HepG2 (cell line): ENCODE data around the gene DDRGK1. TPM values are rescaled to one million over a fixed set of nuclear protein-coding genes. Genes with fewer than 3 reads are reported as not detected.

Source experiments
- ATRX ChIP-seq: sonication (generic); formaldehyde crosslinking; IDR thresholded peaks from 2 replicates; pipeline ENCODE4 v1.4.0; 2020; ENCODE audit warnings: missing genetic modification reagents, borderline replicate concordance
- CBX1 ChIP-seq: IDR thresholded peaks from one replicate; pipeline ENCODE4 v1.6.1; 2016; ENCODE audit warnings: antibody characterized with exemption, low read depth
- CBX2 ChIP-seq, 2 experiments: fragments of 200-600 bp in 1 of 2; sonication (generic); formaldehyde crosslinking in 1 of 2; IDR thresholded peaks; 2 replicates each; pipeline versions ENCODE4 v1.7.0 to v1.8.1; 2018 to 2022; ENCODE audit warnings: low read depth in 2 of 2, low read length in 1 of 2, mild to moderate bottlenecking in 1 of 2, missing genetic modification reagents in 1 of 2
- CEBPB ChIP-seq: IDR thresholded peaks from 2 replicates; pipeline ENCODE4 v1.6.1; 2011; ENCODE audit warnings: low read depth, low read length, improper control_type of control experiment, borderline replicate concordance
- DMAP1 ChIP-seq: IDR thresholded peaks from 2 replicates; pipeline ENCODE4 v1.6.1; 2016
- ERF ChIP-seq: IDR thresholded peaks from 2 replicates; pipeline ENCODE4 v1.6.1; 2018; ENCODE audit warnings: missing biosample characterization, missing genetic modification reagents
- GATAD1 ChIP-seq: IDR thresholded peaks from 2 replicates; pipeline ENCODE4 v1.6.1; 2016; ENCODE audit warnings: missing genetic modification reagents, missing compliant biosample characterization
- HDAC2 ChIP-seq: sonication (generic); formaldehyde crosslinking; IDR thresholded peaks from 2 replicates; pipeline ENCODE4 v1.4.0; 2020; ENCODE audit warnings: missing genetic modification reagents
- HNF4A ChIP-seq: sonication (generic); formaldehyde crosslinking; IDR thresholded peaks from 2 replicates; pipeline ENCODE4 v1.4.0; 2020; ENCODE audit warnings: missing genetic modification reagents
- ISL2 ChIP-seq: sonication (generic); formaldehyde crosslinking; IDR thresholded peaks from 2 replicates; pipeline ENCODE4 v1.5.0; 2020; ENCODE audit warnings: missing genetic modification reagents
- MAZ ChIP-seq, 2 experiments: sonication (generic) in 1 of 2; formaldehyde crosslinking in 1 of 2; IDR thresholded peaks; 2 replicates each; pipeline versions ENCODE4 v1.5.0 to v1.6.1; 2012 to 2020; ENCODE audit warnings: low read depth in 2 of 2, mild to moderate bottlenecking in 2 of 2, borderline replicate concordance in 1 of 2, improper control_type of control experiment in 1 of 2, low read length in 1 of 2, missing genetic modification reagents in 1 of 2, moderate library complexity in 1 of 2
- NAIF1 ChIP-seq: sonication (generic); formaldehyde crosslinking; IDR thresholded peaks from 2 replicates; pipeline ENCODE4 v1.5.0; 2020; ENCODE audit warnings: mild to moderate bottlenecking, missing genetic modification reagents, borderline replicate concordance
- NCOA2 ChIP-seq: sonication (generic); formaldehyde crosslinking; IDR thresholded peaks from 2 replicates; pipeline ENCODE4 v1.8.0; 2022; ENCODE audit warnings: inconsistent platforms
- NFYC ChIP-seq: IDR thresholded peaks from 2 replicates; pipeline ENCODE4 v1.6.1; 2016; ENCODE audit warnings: missing genetic modification reagents, missing compliant biosample characterization
- PHB2 ChIP-seq: fragments of 450-650 bp; IDR thresholded peaks from 2 replicates; pipeline ENCODE4 v1.6.1; 2018; ENCODE audit not compliant: partially characterized antibody
- TERF1 ChIP-seq: sonication (generic); formaldehyde crosslinking; IDR thresholded peaks from 2 replicates; pipeline ENCODE4 v1.8.0; 2022; ENCODE audit warnings: mild to moderate bottlenecking, missing genetic modification reagents, moderate library complexity
- ZFX ChIP-seq: sonication (generic); formaldehyde crosslinking; IDR thresholded peaks from 2 replicates; pipeline ENCODE4 v1.4.0; 2020; ENCODE audit warnings: mild to moderate bottlenecking, low read depth, missing genetic modification reagents, moderate library complexity
- ZNF143 ChIP-seq: sonication (generic); formaldehyde crosslinking; IDR thresholded peaks from 2 replicates; pipeline ENCODE4 v1.4.0; 2020; ENCODE audit warnings: missing genetic modification reagents
- ZNF747 ChIP-seq: sonication (generic); formaldehyde crosslinking; IDR thresholded peaks from 2 replicates; pipeline ENCODE4 v1.8.1; 2023; ENCODE audit warnings: missing genetic modification reagents, mild to moderate bottlenecking, borderline replicate concordance
- ZNF781 ChIP-seq: sonication (generic); formaldehyde crosslinking; IDR thresholded peaks from 2 replicates; pipeline ENCODE4 v1.5.1; 2020; ENCODE audit warnings: borderline replicate concordance, mild to moderate bottlenecking, missing genetic modification reagents; ENCODE audit errors: not compliant biosample characterization
- polyA plus RNA-seq, 8 experiments: library from polyadenylated mRNA; depleted of rRNA in 3 of 8; stranded (reverse) in 7 of 8; unstranded in 1 of 8; fragments of >200 nt; fragmentation: Illumina TruSeq in 4 of 8; extraction: Trizol in 4 of 8; gene quantifications; 2 replicates each; pipeline versions ENCODE4 v1.2.1 to v1.2.3, GENCODE V29; 2011 to 2016; ENCODE audit warnings: low read depth in 4 of 8, missing spikeins in 1 of 8, mixed read lengths in 1 of 8; ENCODE audit not compliant: insufficient read depth in 1 of 8
- total RNA-seq, 5 experiments: library from RNA; depleted of rRNA; stranded (reverse); fragments of >200 nt; fragmentation: Illumina TruSeq; extraction: Trizol; gene quantifications; 2 replicates each; pipeline ENCODE4 v1.2.3, GENCODE V29; 2016; ENCODE audit warnings: low read depth in 1 of 5
- TF ChIP-seq, protein P1 (sequence below): IDR thresholded peaks from 2 replicates; pipeline ENCODE4 v1.6.1; 2018; ENCODE audit warnings: missing genetic modification reagents, mild to moderate bottlenecking, missing compliant biosample characterization
- TF ChIP-seq, protein P2 (sequence below), 2 experiments: sonication (generic) in 1 of 2; formaldehyde crosslinking in 1 of 2; IDR thresholded peaks; 2 replicates each; pipeline versions ENCODE4 v1.5.1 to v1.6.1; 2011 to 2020; ENCODE audit warnings: borderline replicate concordance in 1 of 2, low read depth in 1 of 2, low read length in 1 of 2, mild to moderate bottlenecking in 1 of 2, missing genetic modification reagents in 1 of 2, moderate library complexity in 1 of 2
- TF ChIP-seq, protein P3 (sequence below): IDR thresholded peaks from 2 replicates; pipeline ENCODE4 v1.6.1; 2016; ENCODE audit warnings: low read depth

Gene DDRGK1
- total and polyA plus RNA-seq, 2 of the 13 experiments (the other 11 are each of a cell fraction or from before 2014, with no cell fraction given), result 96.7 to 149 TPM

GRCh38 chr20:3224681-3225421 lies 20.4 kb upstream of the DDRGK1 start (continued):
- TF ChIP-seq NFYC (CRISPR knock-in tag) (peak; percentile 54; the same call in 1 of the 2 replicates), CBX1 (peak; percentile 74), HNF4A (CRISPR knock-in tag) (peak; percentile 91), CBX2 (IDR thresholded peaks at IDR 0.05; ENCODE audit: low read depth, low read length) (no peak), CBX2 (CRISPR knock-in tag; IDR thresholded peaks at IDR 0.05; ENCODE audit: low read depth) (no peak), ISL2 (peak; percentile 76), PHB2 (no peak), MAZ (IDR thresholded peaks at IDR 0.05; ENCODE audit: borderline replicate concordance, low read depth, low read length) (no peak), MAZ (CRISPR knock-in tag; IDR thresholded peaks at IDR 0.05; ENCODE audit: low read depth) (0 out of 2 replicates have a peak, but pooled peaks have one; percentile 51), ZNF781 (peak; percentile 85), ERF (CRISPR knock-in tag) (peak; percentile 95), ATRX (CRISPR knock-in tag) (no peak), ZFX (0 out of 2 replicates have a peak, but pooled peaks have one; percentile 26), ZNF747 (CRISPR knock-in tag) (peak; percentile 88), TERF1 (no peak), DMAP1 (0 out of 2 replicates have a peak, but pooled peaks have one; percentile 29), CEBPB (peak; percentile 91), ZNF143 (CRISPR knock-in tag) (peak; percentile 47; the same call in 1 of the 2 replicates), GATAD1 (CRISPR knock-in tag) (peak; percentile 61; the same call in 1 of the 2 replicates), NAIF1 (peak; percentile 95; the same call in 1 of the 2 replicates), HDAC2 (CRISPR knock-in tag) (peak; percentile 99), NCOA2 (CRISPR knock-in tag) (peak; percentile 78)
- TF ChIP-seq, protein P1, sequence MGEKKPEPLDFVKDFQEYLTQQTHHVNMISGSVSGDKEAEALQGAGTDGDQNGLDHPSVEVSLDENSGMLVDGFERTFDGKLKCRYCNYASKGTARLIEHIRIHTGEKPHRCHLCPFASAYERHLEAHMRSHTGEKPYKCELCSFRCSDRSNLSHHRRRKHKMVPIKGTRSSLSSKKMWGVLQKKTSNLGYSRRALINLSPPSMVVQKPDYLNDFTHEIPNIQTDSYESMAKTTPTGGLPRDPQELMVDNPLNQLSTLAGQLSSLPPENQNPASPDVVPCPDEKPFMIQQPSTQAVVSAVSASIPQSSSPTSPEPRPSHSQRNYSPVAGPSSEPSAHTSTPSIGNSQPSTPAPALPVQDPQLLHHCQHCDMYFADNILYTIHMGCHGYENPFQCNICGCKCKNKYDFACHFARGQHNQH (CRISPR knock-in tag), result peak; percentile 96
- TF ChIP-seq, protein P2, sequence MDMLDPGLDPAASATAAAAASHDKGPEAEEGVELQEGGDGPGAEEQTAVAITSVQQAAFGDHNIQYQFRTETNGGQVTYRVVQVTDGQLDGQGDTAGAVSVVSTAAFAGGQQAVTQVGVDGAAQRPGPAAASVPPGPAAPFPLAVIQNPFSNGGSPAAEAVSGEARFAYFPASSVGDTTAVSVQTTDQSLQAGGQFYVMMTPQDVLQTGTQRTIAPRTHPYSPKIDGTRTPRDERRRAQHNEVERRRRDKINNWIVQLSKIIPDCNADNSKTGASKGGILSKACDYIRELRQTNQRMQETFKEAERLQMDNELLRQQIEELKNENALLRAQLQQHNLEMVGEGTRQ (IDR thresholded peaks at IDR 0.05; ENCODE audit: low read depth, low read length), result no peak
- TF ChIP-seq, protein P2 (CRISPR knock-in tag; IDR thresholded peaks at IDR 0.05; ENCODE audit: borderline replicate concordance), result no peak
- TF ChIP-seq, protein P3, sequence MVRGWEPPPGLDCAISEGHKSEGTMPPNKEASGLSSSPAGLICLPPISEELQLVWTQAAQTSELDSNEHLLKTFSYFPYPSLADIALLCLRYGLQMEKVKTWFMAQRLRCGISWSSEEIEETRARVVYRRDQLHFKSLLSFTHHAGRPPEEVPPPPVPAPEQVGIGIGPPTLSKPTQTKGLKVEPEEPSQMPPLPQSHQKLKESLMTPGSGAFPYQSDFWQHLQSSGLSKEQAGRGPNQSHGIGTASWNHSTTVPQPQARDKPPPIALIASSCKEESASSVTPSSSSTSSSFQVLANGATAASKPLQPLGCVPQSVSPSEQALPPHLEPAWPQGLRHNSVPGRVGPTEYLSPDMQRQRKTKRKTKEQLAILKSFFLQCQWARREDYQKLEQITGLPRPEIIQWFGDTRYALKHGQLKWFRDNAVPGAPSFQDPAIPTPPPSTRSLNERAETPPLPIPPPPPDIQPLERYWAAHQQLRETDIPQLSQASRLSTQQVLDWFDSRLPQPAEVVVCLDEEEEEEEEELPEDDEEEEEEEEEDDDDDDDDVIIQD (CRISPR knock-in tag), result peak; percentile 91
